ENCODE results near the gene FBXO34. TPM values are rescaled to one million over a fixed set of nuclear protein-coding genes. Genes with fewer than 3 reads are reported as not detected.

The FBXO34 gene
- total RNA-seq, 2 experiments from 2014 or later: 28.3 to 29.7 TPM

DNA sequence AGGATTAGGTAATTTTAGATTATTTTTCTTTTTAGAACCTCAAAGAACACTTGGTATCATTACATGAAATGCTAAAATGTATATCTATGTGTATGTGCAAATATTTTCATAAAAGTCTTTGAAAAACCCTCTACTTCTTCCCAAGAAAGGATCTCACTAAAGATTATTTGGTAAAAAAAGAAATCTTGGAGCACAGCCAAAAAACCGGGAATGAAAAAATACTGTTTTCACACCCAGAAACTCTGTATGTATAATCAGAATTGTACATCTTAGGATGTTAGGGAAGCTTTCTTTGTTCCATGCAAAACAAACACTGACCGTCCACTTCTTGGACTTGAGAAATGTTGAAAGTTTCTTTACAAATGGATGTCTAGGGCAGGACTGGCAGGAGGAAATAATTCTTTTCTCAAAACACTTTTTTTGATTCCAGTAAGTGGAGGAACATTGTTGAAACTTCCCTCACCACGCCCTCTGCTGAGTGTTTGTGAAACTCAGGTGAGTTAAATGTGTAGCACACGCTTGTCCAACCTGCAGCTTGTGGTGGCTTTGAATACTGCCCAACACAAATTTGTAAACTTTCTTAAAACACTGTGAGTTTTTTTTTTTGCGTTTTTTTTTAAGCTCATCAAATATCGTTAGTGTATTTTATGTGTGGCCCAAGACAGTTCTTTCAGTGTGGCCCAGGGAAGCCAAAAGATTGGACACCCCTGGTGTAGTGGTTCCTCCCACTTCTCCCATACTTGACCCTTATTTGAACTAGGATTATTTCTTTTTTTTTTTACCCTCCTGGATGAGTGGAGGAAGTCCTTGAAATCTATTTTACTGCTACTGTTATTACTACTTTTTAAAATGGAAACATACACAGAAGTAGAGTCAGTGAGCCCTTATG lies 26.6 kb downstream of the FBXO34 start:
- peak; percentile 52 for ATAC-seq (ENCODE audit: poor library complexity)
- H3K4me1 Mint-ChIP-seq (ENCODE audit: low read depth): peaks cover 65% of the 10 kb centered on the region
- H3K27ac ChIP-seq (ENCODE audit: low read depth in 1 of 2, low read length in 2 of 2): no peak overlapping the region
- H3K9me3 Mint-ChIP-seq: no peaks in the 10 kb centered on the region
- DNase-seq: peak in 10 of 14 experiments; percentile 7 to 65 (median 18)
- H3K9me3 ChIP-seq (ENCODE audit: control insufficient read depth in 1 of 2, insufficient read depth in 1 of 2, low read length in 2 of 2): no peaks in the 10 kb centered on the region
- H3K36me3 Mint-ChIP-seq (ENCODE audit: low read depth): peaks cover 15% of the 10 kb centered on the region
- H3K4me1 ChIP-seq (ENCODE audit: insufficient read depth, low read length): peaks cover 23% of the 10 kb centered on the region
- no peak overlapping the region for H3K27ac Mint-ChIP-seq
- H3K27me3 Mint-ChIP-seq: no peaks in the 10 kb centered on the region
- intact Hi-C loops (cut with DNase I, micrococcal nuclease): no loop called here
- H3K36me3 ChIP-seq (ENCODE audit: insufficient read depth, low read length): peaks cover 5% of the 10 kb centered on the region
- TF ChIP-seq, protein P1, sequence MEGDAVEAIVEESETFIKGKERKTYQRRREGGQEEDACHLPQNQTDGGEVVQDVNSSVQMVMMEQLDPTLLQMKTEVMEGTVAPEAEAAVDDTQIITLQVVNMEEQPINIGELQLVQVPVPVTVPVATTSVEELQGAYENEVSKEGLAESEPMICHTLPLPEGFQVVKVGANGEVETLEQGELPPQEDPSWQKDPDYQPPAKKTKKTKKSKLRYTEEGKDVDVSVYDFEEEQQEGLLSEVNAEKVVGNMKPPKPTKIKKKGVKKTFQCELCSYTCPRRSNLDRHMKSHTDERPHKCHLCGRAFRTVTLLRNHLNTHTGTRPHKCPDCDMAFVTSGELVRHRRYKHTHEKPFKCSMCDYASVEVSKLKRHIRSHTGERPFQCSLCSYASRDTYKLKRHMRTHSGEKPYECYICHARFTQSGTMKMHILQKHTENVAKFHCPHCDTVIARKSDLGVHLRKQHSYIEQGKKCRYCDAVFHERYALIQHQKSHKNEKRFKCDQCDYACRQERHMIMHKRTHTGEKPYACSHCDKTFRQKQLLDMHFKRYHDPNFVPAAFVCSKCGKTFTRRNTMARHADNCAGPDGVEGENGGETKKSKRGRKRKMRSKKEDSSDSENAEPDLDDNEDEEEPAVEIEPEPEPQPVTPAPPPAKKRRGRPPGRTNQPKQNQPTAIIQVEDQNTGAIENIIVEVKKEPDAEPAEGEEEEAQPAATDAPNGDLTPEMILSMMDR (IDR thresholded peaks at IDR 0.05): no peak
- H3K4me3 ChIP-seq (ENCODE audit: low read length): no peak overlapping the region
- ChIA-PET POLR2A (interaction anchor here (0.7 kb wide), 1 partner anchor 444 kb away, joined by 3 read pairs; no protein-coding TSS in a partner anchor), CTCF (interaction anchor here (0.6 to 0.8 kb wide), 4 partner anchors 9 to 57 kb away, joined by 3 to 5 read pairs (median 3); no protein-coding TSS in a partner anchor)
- H3K4me3 Mint-ChIP-seq: no peak overlapping the region
- no peaks in the 10 kb centered on the region for H3K27me3 ChIP-seq (ENCODE audit: control insufficient read depth in 1 of 2, insufficient read depth in 2 of 2, low read length in 2 of 2)

DNA sequence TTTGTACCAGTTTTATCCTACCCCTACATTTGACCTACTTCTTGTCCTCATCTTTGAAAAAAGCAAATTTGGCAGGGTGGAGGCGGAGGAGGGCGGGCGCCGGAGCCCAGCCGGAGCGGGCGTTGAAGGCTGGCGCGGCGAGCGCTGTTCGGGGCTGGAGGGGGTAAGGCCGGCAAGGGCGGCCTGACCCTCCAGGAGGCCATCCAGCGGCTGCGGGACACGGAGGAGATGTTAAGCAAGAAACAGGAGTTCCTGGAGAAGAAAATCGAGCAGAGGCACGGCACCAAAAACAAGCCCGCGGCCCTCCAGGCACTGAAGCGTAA lies 27.2 kb downstream of the FBXO34 start:
- CTCF ChIA-PET: interaction anchor here (0.6 to 0.8 kb wide), 3 partner anchors 26 to 56 kb away, joined by 3 to 5 read pairs (median 3); no protein-coding TSS in a partner anchor
- POLR2A ChIA-PET: no interaction called here
- Mint-ChIP-seq H3K27me3 (no peaks in the 10 kb centered on the region), H3K4me3 (no peak overlapping the region), H3K4me1 (ENCODE audit: low read depth) (peaks cover 65% of the 10 kb centered on the region), H3K27ac (no peak overlapping the region), H3K36me3 (ENCODE audit: low read depth) (peaks cover 15% of the 10 kb centered on the region), H3K9me3 (no peaks in the 10 kb centered on the region)
- DNase-seq (no peak), ATAC-seq (ENCODE audit: poor library complexity) (no peak)
- Histone ChIP-seq H3K27ac (ENCODE audit: low read depth in 1 of 2, low read length in 2 of 2) (no peak overlapping the region), H3K36me3 (ENCODE audit: insufficient read depth, low read length) (peaks cover 5% of the 10 kb centered on the region), H3K4me3 (ENCODE audit: low read length) (no peak overlapping the region), H3K4me1 (ENCODE audit: insufficient read depth, low read length) (peaks cover 20% of the 10 kb centered on the region), H3K9me3 (ENCODE audit: control insufficient read depth in 1 of 2, insufficient read depth in 1 of 2, low read length in 2 of 2) (no peaks in the 10 kb centered on the region), H3K27me3 (ENCODE audit: control insufficient read depth in 1 of 2, insufficient read depth in 2 of 2, low read length in 2 of 2) (no peaks in the 10 kb centered on the region)
- TF ChIP-seq, protein P1 (IDR thresholded peaks at IDR 0.05): no peak
- intact Hi-C loops (cut with DNase I, micrococcal nuclease): no loop called here

DNA sequence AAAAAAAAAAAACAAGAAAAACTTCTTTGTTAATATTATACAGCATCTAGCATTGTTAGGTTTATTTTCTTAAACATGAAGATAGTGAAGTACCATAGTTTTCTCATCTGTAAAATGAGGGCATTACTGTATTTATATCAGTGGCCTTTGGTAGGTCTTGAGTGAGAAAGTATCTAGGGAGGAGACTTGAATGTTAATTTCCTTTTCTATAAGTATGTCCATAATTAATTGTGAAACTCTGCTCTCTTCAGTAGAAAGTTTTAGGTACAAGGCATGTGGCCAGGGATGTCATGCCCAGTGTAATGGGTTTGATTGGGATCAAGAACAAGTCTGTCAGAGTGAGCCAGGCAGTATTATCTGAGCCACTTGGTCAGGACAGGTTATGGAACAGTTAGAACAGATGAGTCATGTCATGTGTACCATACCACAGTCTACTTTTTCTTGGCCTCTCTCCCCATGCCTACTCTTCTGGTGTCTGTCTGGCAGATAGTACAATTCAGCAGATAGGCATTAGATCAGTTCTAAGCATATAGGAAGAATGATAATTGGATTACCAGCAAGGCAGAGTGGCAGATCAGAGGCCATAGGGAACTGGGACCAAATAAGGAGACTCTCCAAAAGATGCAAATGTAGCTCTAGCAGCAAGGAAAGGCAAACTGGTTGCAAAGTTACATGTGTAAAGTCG lies 30.4 kb downstream of the FBXO34 start:
- Mint-ChIP-seq H3K4me3 (no peak overlapping the region), H3K4me1 (ENCODE audit: low read depth) (peaks cover 54% of the 10 kb centered on the region), H3K27me3 (no peaks in the 10 kb centered on the region), H3K27ac (no peak overlapping the region), H3K36me3 (ENCODE audit: low read depth) (peaks cover 15% of the 10 kb centered on the region), H3K9me3 (no peaks in the 10 kb centered on the region)
- peaks cover 15% of the 10 kb centered on the region for H3K4me1 ChIP-seq (ENCODE audit: insufficient read depth, low read length)
- peaks cover 5% of the 10 kb centered on the region for H3K36me3 ChIP-seq (ENCODE audit: insufficient read depth, low read length)
- no peaks in the 10 kb centered on the region for H3K9me3 ChIP-seq (ENCODE audit: control insufficient read depth in 1 of 2, insufficient read depth in 1 of 2, low read length in 2 of 2)
- no peak overlapping the region for H3K4me3 ChIP-seq (ENCODE audit: low read length)
- ATAC-seq (ENCODE audit: poor library complexity) (peak; percentile 34), DNase-seq (peak in 1 of 14 experiments; percentile 12)
- TF ChIP-seq, protein P1 (IDR thresholded peaks at IDR 0.05): no peak
- no peaks in the 10 kb centered on the region for H3K27me3 ChIP-seq (ENCODE audit: control insufficient read depth in 1 of 2, insufficient read depth in 2 of 2, low read length in 2 of 2)
- POLR2A ChIA-PET: no interaction called here
- CTCF ChIA-PET: interaction anchor here (1.1 kb wide), 1 partner anchor 53 kb away, joined by 3 read pairs; no protein-coding TSS in a partner anchor
- H3K27ac ChIP-seq (ENCODE audit: low read depth in 1 of 2, low read length in 2 of 2): no peak overlapping the region
- intact Hi-C loops (cut with DNase I, micrococcal nuclease): no loop called here

Data from CD4-positive, alpha-beta T cell (primary cell).